H1 (cell line): ENCODE measurements around the gene OR2AG1. TPM values are rescaled to one million over a fixed set of nuclear protein-coding genes. Genes with fewer than 3 reads are reported as not detected.

ENCODE experiments used
- CTCF ChIA-PET: fragments of 300-600 bp; sonication (Branson Sonifier 250); formaldehyde crosslinking; loops from one replicate; lab custom pipeline; 2021; ENCODE audit not compliant: partially characterized antibody; lab: Charles Lee
- POLR2A ChIA-PET: fragments of 300-600 bp; sonication (Branson Sonifier 250); formaldehyde crosslinking; loops from one replicate; lab custom pipeline; 2021; ENCODE audit warnings: inconsistent platforms; ENCODE audit not compliant: partially characterized antibody; lab: Charles Lee
- DNase-seq, 2 experiments: peaks; one replicate each; pipeline versions ENCODE4 v3.0.0 to v3.0.0-alpha.2; 2010 to 2022; ENCODE audit warnings: low spot score in 2 of 2, low read depth in 1 of 2, mixed read lengths in 1 of 2
- FAIRE-seq: peaks from 2 replicates; lab custom pipeline; 2011; peaks lifted over from hg19 to GRCh38; lab: Jason Lieb, UNC
- H2AFZ ChIP-seq: 2 replicates; pipeline ENCODE4 v1.8.1; 2012; ENCODE audit warnings: low read length, inconsistent platforms
- H2AK5ac ChIP-seq: 2 replicates; pipeline ENCODE4 v1.6.1; 2013; ENCODE audit warnings: low read depth, low read length
- H2BK120ac ChIP-seq: replicated peaks from 2 replicates; pipeline ENCODE3; 2013; ENCODE audit warnings: low read depth, low read length, inconsistent platforms
- H2BK12ac ChIP-seq: 2 replicates; pipeline ENCODE4 v1.6.1; 2013; ENCODE audit warnings: low read depth, low read length
- H2BK15ac ChIP-seq: 2 replicates; pipeline ENCODE4 v1.6.1; 2013; ENCODE audit warnings: low read length
- H2BK20ac ChIP-seq: 2 replicates; pipeline ENCODE4 v1.6.1; 2013; ENCODE audit warnings: low read length
- H2BK5ac ChIP-seq: 2 replicates; pipeline ENCODE4 v1.6.1; 2013; ENCODE audit warnings: low read depth, low read length
- H3K14ac ChIP-seq: 2 replicates; pipeline ENCODE4 v1.6.1; 2013; ENCODE audit warnings: inconsistent platforms; ENCODE audit not compliant: insufficient read length
- H3K18ac ChIP-seq: 2 replicates; pipeline ENCODE4 v1.6.1; 2013; ENCODE audit warnings: low read length; ENCODE audit errors: extremely low read depth
- H3K23ac ChIP-seq: 2 replicates; pipeline ENCODE4 v1.6.1; 2013; ENCODE audit warnings: inconsistent platforms; ENCODE audit not compliant: insufficient read length
- H3K23me2 ChIP-seq: 2 replicates; pipeline ENCODE4 v1.6.1; 2013; ENCODE audit warnings: low read depth, low read length
- H3K27ac ChIP-seq: 2 replicates; pipeline ENCODE4 v1.6.1; 2011; ENCODE audit warnings: low read depth, low read length, inconsistent platforms
- H3K27me3 ChIP-seq, 4 experiments: replicated peaks in 1 of 4; 1 replicate in 1 of 4; 2 replicates in 3 of 4; pipeline versions ENCODE4 v1.6.1 to v1.8.1; 2011 to 2013; ENCODE audit warnings: low read length in 3 of 4, mild to moderate bottlenecking in 3 of 4, inconsistent platforms in 2 of 4, mixed read lengths in 2 of 4, moderate library complexity in 1 of 4; ENCODE audit not compliant: control insufficient read depth in 3 of 4, insufficient read depth in 3 of 4; ENCODE audit errors: extremely low read depth in 1 of 4
- H3K36me3 ChIP-seq, 4 experiments: 2 replicates each; pipeline versions ENCODE4 v1.6.1 to v1.8.1; 2011 to 2013; ENCODE audit warnings: mild to moderate bottlenecking in 4 of 4, low read length in 3 of 4, moderate library complexity in 2 of 4, control low read depth in 1 of 4, inconsistent platforms in 1 of 4; ENCODE audit not compliant: insufficient read depth in 4 of 4, control insufficient read depth in 2 of 4
- H3K4ac ChIP-seq: replicated peaks from 2 replicates; pipeline ENCODE3; 2013; ENCODE audit warnings: low read length, low read depth, mixed read lengths, inconsistent platforms; ENCODE audit not compliant: insufficient read length
- H3K4me1 ChIP-seq, 4 experiments: replicated peaks in 1 of 4; 1 replicate in 1 of 4; 2 replicates in 3 of 4; pipeline versions ENCODE4 v1.6.1 to v1.8.1; 2011 to 2013; ENCODE audit warnings: low read length in 3 of 4, inconsistent platforms in 2 of 4, mixed read lengths in 1 of 4; ENCODE audit not compliant: insufficient read depth in 4 of 4, control insufficient read depth in 3 of 4
- H3K4me2 ChIP-seq, 2 experiments: 2 replicates each; pipeline versions ENCODE4 v1.6.1 to v1.8.1; 2011 to 2013; ENCODE audit warnings: low read depth in 2 of 2, low read length in 2 of 2, control low read depth in 1 of 2, inconsistent platforms in 1 of 2, mild to moderate bottlenecking in 1 of 2; ENCODE audit not compliant: insufficient read depth in 1 of 2
- H3K4me3 ChIP-seq, 4 experiments: fragments of 200-600, 300-600 bp in 1 of 4; sonication (generic), shearing (Covaris generic), sonication (Bioruptor Twin) in 1 of 4; 2 replicates each; pipeline versions ENCODE4 v1.5.1 to v1.8.1; 2011 to 2016; ENCODE audit warnings: low read length in 4 of 4, low read depth in 3 of 4, control low read depth in 2 of 4, inconsistent platforms in 2 of 4, mild to moderate bottlenecking in 2 of 4, mixed read lengths in 1 of 4, moderate library complexity in 1 of 4; ENCODE audit not compliant: insufficient read depth in 2 of 4; ENCODE audit errors: extremely low read depth in 1 of 4
- H3K56ac ChIP-seq: replicated peaks from 2 replicates; pipeline ENCODE3; 2013; ENCODE audit warnings: low read depth, mild to moderate bottlenecking, mixed read lengths, low read length, inconsistent platforms; ENCODE audit not compliant: insufficient read length
- H3K79me1 ChIP-seq: 2 replicates; pipeline ENCODE4 v1.6.1; 2013; ENCODE audit warnings: low read depth, low read length, control low read depth
- H3K79me2 ChIP-seq, 2 experiments: 2 replicates each; pipeline versions ENCODE4 v1.6.1 to v1.8.1; 2012 to 2013; ENCODE audit warnings: low read length in 2 of 2, mild to moderate bottlenecking in 2 of 2, inconsistent platforms in 1 of 2; ENCODE audit not compliant: insufficient read depth in 2 of 2, control insufficient read depth in 1 of 2
- H3K9ac ChIP-seq, 4 experiments: replicated peaks in 1 of 4; 1 replicate in 1 of 4; 2 replicates in 3 of 4; pipeline versions ENCODE4 v1.6.1 to v1.8.1; 2011 to 2013; ENCODE audit warnings: low read depth in 3 of 4, low read length in 3 of 4, control low read depth in 2 of 4, mild to moderate bottlenecking in 2 of 4, moderate library complexity in 2 of 4, inconsistent platforms in 1 of 4; ENCODE audit errors: extremely low read depth in 1 of 4
- H3K9me3 ChIP-seq, 2 experiments: 2 replicates each; pipeline versions ENCODE4 v1.6.1 to v1.8.1; 2012 to 2013; ENCODE audit warnings: mild to moderate bottlenecking in 2 of 2, moderate library complexity in 2 of 2, control low read depth in 1 of 2, inconsistent platforms in 1 of 2, low read depth in 1 of 2, low read length in 1 of 2, mixed read lengths in 1 of 2; ENCODE audit not compliant: insufficient read depth in 2 of 2
- H4K20me1 ChIP-seq, 2 experiments: replicated peaks in 1 of 2; 2 replicates each; pipeline versions ENCODE3 to v1.8.1; 2011 to 2013; ENCODE audit warnings: inconsistent platforms in 2 of 2, low read length in 2 of 2, mild to moderate bottlenecking in 1 of 2; ENCODE audit not compliant: insufficient read depth in 2 of 2, control insufficient read depth in 1 of 2
- H4K5ac ChIP-seq: 2 replicates; pipeline ENCODE4 v1.6.1; 2013; ENCODE audit warnings: low read length, low read depth, mixed read lengths, inconsistent platforms; ENCODE audit not compliant: insufficient read length
- H4K8ac ChIP-seq: 2 replicates; pipeline ENCODE4 v1.8.0; 2013; ENCODE audit warnings: mild to moderate bottlenecking, moderate library complexity, low read length, inconsistent platforms; ENCODE audit not compliant: insufficient read depth; ENCODE audit errors: extremely low read depth
- H4K91ac ChIP-seq: replicated peaks from 2 replicates; pipeline ENCODE3; 2013; ENCODE audit warnings: low read length, mixed read lengths, inconsistent platforms; ENCODE audit not compliant: insufficient read length
- BRCA1 ChIP-seq: IDR thresholded peaks from 2 replicates; pipeline ENCODE4 v1.6.1; 2012; ENCODE audit warnings: low read depth, low read length, improper control_type of control experiment
- CBX8 ChIP-seq: fragments of 300-800, 300-1000 bp; sonication (generic); IDR thresholded peaks from 2 replicates; pipeline ENCODE4 v1.7.1; 2016; ENCODE audit warnings: low read depth, low read length, borderline replicate concordance
- CHD1 ChIP-seq: IDR thresholded peaks from 2 replicates; pipeline ENCODE4 v1.6.1; 2012; ENCODE audit warnings: low read depth, low read length, improper control_type of control experiment
- E2F6 ChIP-seq: IDR thresholded peaks from 2 replicates; pipeline ENCODE4 v1.6.1; 2012; ENCODE audit warnings: inconsistent platforms
- GTF2F1 ChIP-seq: IDR thresholded peaks from 2 replicates; pipeline ENCODE4 v1.6.1; 2012; ENCODE audit warnings: low read depth, low read length, improper control_type of control experiment, borderline replicate concordance
- JUND ChIP-seq: IDR thresholded peaks from 2 replicates; pipeline ENCODE4 v1.6.1; 2011; ENCODE audit warnings: mild to moderate bottlenecking, improper control_type of control experiment, low read length
- MAFK ChIP-seq: IDR thresholded peaks from 2 replicates; pipeline ENCODE4 v1.6.1; 2012; ENCODE audit warnings: low read depth, mild to moderate bottlenecking, improper control_type of control experiment, low read length
- PHF8 ChIP-seq: fragments of 200-600 bp; sonication (generic); conservative IDR thresholded peaks from 2 replicates; pipeline ENCODE4 v1.7.1; 2012; ENCODE audit warnings: low read depth, mild to moderate bottlenecking, inconsistent platforms, low read length, moderate library complexity
- SRF ChIP-seq: IDR thresholded peaks from 2 replicates; pipeline ENCODE4 v1.6.1; 2011; ENCODE audit warnings: mild to moderate bottlenecking, low read depth, low read length, moderate library complexity
- TAF7 ChIP-seq: optimal IDR thresholded peaks from 2 replicates; pipeline ENCODE3; 2011; ENCODE audit warnings: low read depth, mild to moderate bottlenecking, inconsistent platforms, low read length, moderate library complexity, borderline replicate concordance
- TBP ChIP-seq: IDR thresholded peaks from 2 replicates; pipeline ENCODE4 v1.6.1; 2011; ENCODE audit warnings: low read depth, low read length, improper control_type of control experiment
- WGBS, 2 experiments: shearing (Covaris generic) in 1 of 2; methylation state at CpG; one replicate each; pipeline versions ENCODE4 v1.1.6 to v1.1.7; 2013 to 2015; ENCODE audit warnings: low lambda C conversion rate in 2 of 2, mixed read lengths in 2 of 2, inconsistent platforms in 1 of 2, low coverage in 1 of 2, missing lambda C conversion rate in 1 of 2; ENCODE audit not compliant: insufficient replicate concordance in 2 of 2, insufficient coverage in 1 of 2, insufficient read length in 1 of 2; ENCODE audit errors: extremely low coverage in 1 of 2, missing lambda C conversion rate in 1 of 2; 5-methylcytosine and 5-hydroxymethylcytosine counted together
- long read RNA-seq, 2 experiments: library from RNA in 1 of 2; library from capped mRNA in 1 of 2; stranded (forward); transcript quantifications; one replicate each; pipeline ENCODE4 v2.0.0, GENCODE V29; 2021; ENCODE audit warnings: inconsistent platforms in 1 of 2
- polyA minus RNA-seq, 3 experiments: library from RNA; depleted of rRNA, polyadenylated mRNA; stranded (reverse); fragments of >200 nt; gene quantifications; 1 replicate in 2 of 3; 2 replicates in 1 of 3; pipeline ENCODE4 v1.2.3, GENCODE V29; 2011
- polyA plus RNA-seq, 7 experiments: library from polyadenylated mRNA; depleted of rRNA in 3 of 7; stranded (reverse) in 5 of 7; unstranded in 2 of 7; fragments of >200 nt in 5 of 7; fragments of 200-250 nt in 2 of 7; gene quantifications; 1 replicate in 5 of 7; 2 replicates in 1 of 7; 4 replicates in 1 of 7; pipeline versions ENCODE4 v1.2.1 to v1.2.3, GENCODE V29; 2011 to 2013; ENCODE audit warnings: missing spikeins in 2 of 7, mixed read lengths in 2 of 7
- total RNA-seq: library from RNA; stranded (reverse); fragmentation: NEBNext Ultra II Directional; extraction: Animal tissue kit (Norgen Biotek cat#: 25700); gene quantifications from 2 replicates; pipeline ENCODE4 v1.2.1, GENCODE V29; 2021

Gene OR2AG1, protein sequence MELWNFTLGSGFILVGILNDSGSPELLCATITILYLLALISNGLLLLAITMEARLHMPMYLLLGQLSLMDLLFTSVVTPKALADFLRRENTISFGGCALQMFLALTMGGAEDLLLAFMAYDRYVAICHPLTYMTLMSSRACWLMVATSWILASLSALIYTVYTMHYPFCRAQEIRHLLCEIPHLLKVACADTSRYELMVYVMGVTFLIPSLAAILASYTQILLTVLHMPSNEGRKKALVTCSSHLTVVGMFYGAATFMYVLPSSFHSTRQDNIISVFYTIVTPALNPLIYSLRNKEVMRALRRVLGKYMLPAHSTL
- total RNA-seq (not detected in 2 replicates), polyA plus RNA-seq (2011; rRNA removed) (not detected in 2 replicates), polyA minus RNA-seq (2011; rRNA and poly(A)+ RNA removed) (not detected in 2 replicates)
- not detected for polyA plus RNA-seq (2011; cell fraction: cytosol; rRNA removed)
- polyA plus RNA-seq (2011; cell fraction: nucleus; rRNA removed), result not detected
- not detected in 4 replicates for polyA plus RNA-seq (2012, experiment 1 of 2)
- polyA plus RNA-seq (2012, experiment 2 of 2), result not detected
- polyA plus RNA-seq (2013, experiment 1 of 2), result not detected
- polyA plus RNA-seq (2013, experiment 2 of 2), result not detected
- polyA minus RNA-seq (2011; cell fraction: cytosol; rRNA and poly(A)+ RNA removed), result not detected
- polyA minus RNA-seq (2011; cell fraction: nucleus; rRNA and poly(A)+ RNA removed), result not detected
- long read RNA-seq, experiment 1, result 0 reads
- long read RNA-seq, experiment 2, result 0 reads

DNA sequence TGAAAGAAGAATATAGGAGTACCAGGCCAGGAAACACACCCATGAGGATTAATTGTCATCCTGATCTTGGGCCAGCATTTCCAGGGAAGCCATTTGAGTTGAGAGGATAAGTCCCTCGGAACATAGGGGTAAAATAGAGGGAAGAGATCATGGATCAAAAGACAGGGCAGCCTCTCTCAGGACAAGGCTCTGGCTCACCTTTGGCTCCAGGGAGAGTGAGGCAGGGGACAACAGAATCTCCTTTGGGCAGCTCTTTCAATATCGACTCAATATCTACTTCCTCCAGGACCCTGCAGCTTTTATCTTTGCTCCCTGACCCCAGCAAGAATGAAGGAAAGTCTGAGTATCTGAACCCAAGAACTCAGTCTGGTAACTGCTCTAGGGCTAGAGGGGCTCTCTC is at the start of gene OR2AG1:
OR2AG1 (plus strand) TSS at position 301 of the 400 bp plus-strand sequence. CDS start 2,018 bp downstream, outside the sequence.
- Histone ChIP-seq H2BK20ac (no peak within 1 kb of the TSS), H3K56ac (no peak within 1 kb of the TSS), H2BK5ac (no peak within 1 kb of the TSS), H3K4me2 (no peak within 1 kb of the TSS), H2BK120ac (no peak within 1 kb of the TSS), H3K79me1 (no peaks in the 10 kb centered on the region), H4K20me1 (no peaks in the 10 kb centered on the region), H3K27ac (no peak within 1 kb of the TSS), H3K23me2 (no peaks in the 10 kb centered on the region), H2AFZ (no peak within 1 kb of the TSS), H3K4ac (no peak within 1 kb of the TSS), H3K4me1 (no peaks in the 10 kb centered on the region), H3K36me3 (no peaks in the 10 kb centered on the region), H3K79me2 (no peaks in the 10 kb centered on the region), H4K5ac (no peak within 1 kb of the TSS), H3K9me3 (no peaks in the 10 kb centered on the region), H3K4me3 (no peak within 1 kb of the TSS), H3K27me3 (no peaks in the 10 kb centered on the region), H3K18ac (no peak within 1 kb of the TSS), H4K91ac (no peak within 1 kb of the TSS), H2BK12ac (no peak within 1 kb of the TSS), H3K23ac (no peak within 1 kb of the TSS), H4K8ac (no peak within 1 kb of the TSS), H2AK5ac (no peak within 1 kb of the TSS), H3K14ac (no peak within 1 kb of the TSS), H3K9ac (no peak within 1 kb of the TSS), H2BK15ac (no peak within 1 kb of the TSS; the same call in 1 of the 2 replicates)
- no peak for FAIRE-seq
- WGBS, 2 experiments, result 100% methylated on average over 2 of the region's 2 CpGs; no CpG with 5 or more reads in 1 of the 2 experiments
- ChIA-PET POLR2A (no interaction called here), CTCF (interaction anchor here (0.6 to 1.4 kb wide), 7 partner anchors 23 to 570 kb away, joined by 3 to 4 read pairs (median 3); no protein-coding TSS in a partner anchor)
- DNase-seq, result no peak
- TF ChIP-seq CHD1, result no peak
- no peak for TF ChIP-seq TBP
- TF ChIP-seq BRCA1, result no peak
- no peak for TF ChIP-seq E2F6
- TF ChIP-seq TAF7, result no peak
- TF ChIP-seq GTF2F1, result no peak
- TF ChIP-seq PHF8, result no peak
- TF ChIP-seq CBX8, result no peak
- no peak for TF ChIP-seq MAFK
- TF ChIP-seq SRF, result no peak
- no peak for TF ChIP-seq JUND
